ENCODE measurements around the gene MARK3. TPM values are rescaled to one million over a fixed set of nuclear protein-coding genes. Genes with fewer than 3 reads are reported as not detected.
"Not testable (repeated sequence)": the region's sequence is repeated elsewhere in the genome, so short reads cannot be mapped to it uniquely, and the experiment has no call there.

MARK3 gene
- total RNA-seq, 1 donor from 2014 or later = 84.2 TPM

DNA sequence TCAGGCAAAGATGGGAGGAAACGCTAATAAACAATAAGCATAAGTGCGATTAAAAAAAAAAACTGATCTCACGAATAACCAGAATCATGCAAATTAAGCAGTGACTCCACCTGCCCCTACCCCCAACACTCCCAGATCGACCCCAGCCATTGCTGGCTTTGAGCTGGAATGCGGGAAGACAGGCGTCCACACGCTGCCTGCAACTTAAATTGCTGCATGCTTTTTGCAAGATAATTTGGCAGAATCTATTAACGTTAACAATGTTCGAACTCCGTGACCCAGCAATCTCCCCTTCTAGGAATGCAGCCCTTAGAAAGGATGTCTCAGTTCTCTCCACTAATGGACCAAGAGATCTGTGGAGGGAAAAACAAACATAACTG is 138.3 kb downstream of the MARK3 start:
- Mint-ChIP-seq H3K36me3 (ENCODE audit: unreplicated experiment) (no peaks in the 10 kb centered on the region), H3K27me3 (ENCODE audit: unreplicated experiment) (peaks cover 4% of the 10 kb centered on the region), H3K4me3 (ENCODE audit: unreplicated experiment) (peak overlapping the region; percentile 38), H3K27ac (ENCODE audit: unreplicated experiment) (no peak overlapping the region), H3K4me1 (ENCODE audit: unreplicated experiment) (peaks cover 35% of the 10 kb centered on the region), H3K9me3 (ENCODE audit: unreplicated experiment) (no peaks in the 10 kb centered on the region)
- no peak for DNase-seq (ENCODE audit: extremely low spot score, unreplicated experiment)
- TF ChIP-seq, protein P1, sequence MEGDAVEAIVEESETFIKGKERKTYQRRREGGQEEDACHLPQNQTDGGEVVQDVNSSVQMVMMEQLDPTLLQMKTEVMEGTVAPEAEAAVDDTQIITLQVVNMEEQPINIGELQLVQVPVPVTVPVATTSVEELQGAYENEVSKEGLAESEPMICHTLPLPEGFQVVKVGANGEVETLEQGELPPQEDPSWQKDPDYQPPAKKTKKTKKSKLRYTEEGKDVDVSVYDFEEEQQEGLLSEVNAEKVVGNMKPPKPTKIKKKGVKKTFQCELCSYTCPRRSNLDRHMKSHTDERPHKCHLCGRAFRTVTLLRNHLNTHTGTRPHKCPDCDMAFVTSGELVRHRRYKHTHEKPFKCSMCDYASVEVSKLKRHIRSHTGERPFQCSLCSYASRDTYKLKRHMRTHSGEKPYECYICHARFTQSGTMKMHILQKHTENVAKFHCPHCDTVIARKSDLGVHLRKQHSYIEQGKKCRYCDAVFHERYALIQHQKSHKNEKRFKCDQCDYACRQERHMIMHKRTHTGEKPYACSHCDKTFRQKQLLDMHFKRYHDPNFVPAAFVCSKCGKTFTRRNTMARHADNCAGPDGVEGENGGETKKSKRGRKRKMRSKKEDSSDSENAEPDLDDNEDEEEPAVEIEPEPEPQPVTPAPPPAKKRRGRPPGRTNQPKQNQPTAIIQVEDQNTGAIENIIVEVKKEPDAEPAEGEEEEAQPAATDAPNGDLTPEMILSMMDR (IDR thresholded peaks at IDR 0.05) = no peak

DNA sequence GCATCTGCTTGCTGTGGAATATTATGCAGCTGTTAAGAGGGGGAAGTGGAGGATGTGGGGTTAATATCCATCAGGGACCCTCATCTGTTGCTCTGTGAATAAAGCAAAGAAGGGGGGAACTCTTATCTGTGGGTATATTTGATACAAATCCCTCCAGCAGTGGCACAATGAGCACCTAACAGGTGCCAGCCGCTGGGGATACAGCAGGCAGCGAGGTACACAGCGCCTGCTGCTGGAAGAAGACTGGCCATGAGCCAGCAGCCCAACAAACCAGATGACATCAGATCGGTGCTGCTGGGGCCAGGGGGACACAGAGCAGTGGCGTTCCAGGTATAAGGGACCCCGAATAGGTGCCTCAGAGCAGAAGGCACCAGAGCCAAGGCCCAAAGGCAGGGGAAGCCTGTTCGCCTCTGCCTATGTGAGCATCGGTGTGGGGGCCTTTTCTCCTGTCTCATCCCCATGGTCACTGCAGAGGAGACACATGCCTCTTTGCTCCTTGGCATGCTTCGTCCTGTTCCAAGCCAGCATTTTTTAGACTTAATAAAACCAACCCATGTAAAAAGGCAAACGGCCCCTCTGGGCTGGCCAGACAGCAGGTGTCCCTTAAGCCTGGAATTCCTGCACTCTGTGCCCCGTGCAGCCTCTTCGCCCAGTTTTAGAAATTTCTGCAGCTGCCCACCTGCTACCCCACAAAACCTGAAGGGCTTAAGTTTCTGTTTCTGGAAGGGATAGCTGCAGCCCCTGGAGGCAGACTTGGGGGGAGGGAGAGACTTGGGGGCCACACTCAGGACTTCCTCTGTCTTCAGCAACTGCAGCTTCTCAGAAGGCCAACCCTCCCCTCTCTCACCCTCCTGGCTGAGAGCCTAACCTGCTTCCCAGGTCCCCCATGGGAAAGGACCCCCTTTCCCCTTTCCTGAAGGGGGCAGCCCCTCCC is 139.1 kb downstream of the MARK3 start:
- no peaks in the 10 kb centered on the region for H3K9me3 Mint-ChIP-seq (ENCODE audit: unreplicated experiment)
- no peak overlapping the region for H3K27ac Mint-ChIP-seq (ENCODE audit: unreplicated experiment)
- H3K27me3 Mint-ChIP-seq (ENCODE audit: unreplicated experiment) = peaks cover 4% of the 10 kb centered on the region
- TF ChIP-seq, protein P1 (IDR thresholded peaks at IDR 0.05) = no peak
- H3K4me1 Mint-ChIP-seq (ENCODE audit: unreplicated experiment) = peaks cover 33% of the 10 kb centered on the region
- DNase-seq (ENCODE audit: extremely low spot score, unreplicated experiment) = no peak
- no peaks in the 10 kb centered on the region for H3K36me3 Mint-ChIP-seq (ENCODE audit: unreplicated experiment)
- H3K4me3 Mint-ChIP-seq (ENCODE audit: unreplicated experiment) = no peak overlapping the region

DNA sequence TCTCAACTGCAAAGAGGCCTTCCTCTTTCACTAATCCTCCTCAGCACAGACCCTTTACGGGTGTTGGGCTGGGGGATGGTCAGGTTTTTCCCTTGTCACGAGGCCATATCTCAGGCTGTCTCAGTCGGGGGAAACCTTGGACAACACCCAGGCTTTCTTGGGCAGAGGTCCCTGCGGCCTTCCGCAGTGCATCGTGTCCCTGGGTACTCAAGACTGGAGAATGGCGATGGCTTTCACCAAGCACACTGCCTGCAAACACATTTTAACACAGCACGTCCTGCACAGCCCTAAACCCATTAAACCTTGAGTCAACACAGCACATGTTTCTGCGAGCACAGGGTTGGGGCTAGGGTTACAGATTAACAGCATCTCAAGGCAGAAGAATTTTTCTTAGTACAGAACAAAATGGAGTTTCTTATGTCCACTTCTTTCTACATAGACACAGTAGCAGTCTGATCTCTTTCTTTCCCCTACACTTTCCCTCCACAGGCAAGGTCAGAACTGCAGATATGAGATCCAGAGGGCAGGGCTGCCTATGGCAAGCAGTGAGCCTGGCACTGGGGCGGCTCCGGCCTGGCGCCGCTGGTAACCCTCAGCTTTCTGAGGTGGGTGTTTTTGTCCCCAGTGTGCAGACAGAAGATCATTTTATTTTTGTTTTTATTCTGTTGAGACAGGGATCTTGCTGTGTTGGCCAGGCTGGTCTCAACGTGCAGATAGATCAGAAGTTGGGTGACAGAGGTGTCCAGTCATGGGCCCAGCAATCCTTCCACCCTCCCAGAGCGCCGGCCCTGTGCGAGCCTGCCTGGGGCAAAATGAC is 140.4 kb downstream of the MARK3 start:
- H3K4me1 Mint-ChIP-seq (ENCODE audit: unreplicated experiment) = peaks cover 34% of the 10 kb centered on the region
- not testable (repeated sequence) for H3K9me3 Mint-ChIP-seq (ENCODE audit: unreplicated experiment); DNase-seq (ENCODE audit: extremely low spot score, unreplicated experiment); H3K36me3 Mint-ChIP-seq (ENCODE audit: unreplicated experiment); H3K27me3 Mint-ChIP-seq (ENCODE audit: unreplicated experiment); H3K4me3 Mint-ChIP-seq (ENCODE audit: unreplicated experiment); H3K27ac Mint-ChIP-seq (ENCODE audit: unreplicated experiment)

DNA sequence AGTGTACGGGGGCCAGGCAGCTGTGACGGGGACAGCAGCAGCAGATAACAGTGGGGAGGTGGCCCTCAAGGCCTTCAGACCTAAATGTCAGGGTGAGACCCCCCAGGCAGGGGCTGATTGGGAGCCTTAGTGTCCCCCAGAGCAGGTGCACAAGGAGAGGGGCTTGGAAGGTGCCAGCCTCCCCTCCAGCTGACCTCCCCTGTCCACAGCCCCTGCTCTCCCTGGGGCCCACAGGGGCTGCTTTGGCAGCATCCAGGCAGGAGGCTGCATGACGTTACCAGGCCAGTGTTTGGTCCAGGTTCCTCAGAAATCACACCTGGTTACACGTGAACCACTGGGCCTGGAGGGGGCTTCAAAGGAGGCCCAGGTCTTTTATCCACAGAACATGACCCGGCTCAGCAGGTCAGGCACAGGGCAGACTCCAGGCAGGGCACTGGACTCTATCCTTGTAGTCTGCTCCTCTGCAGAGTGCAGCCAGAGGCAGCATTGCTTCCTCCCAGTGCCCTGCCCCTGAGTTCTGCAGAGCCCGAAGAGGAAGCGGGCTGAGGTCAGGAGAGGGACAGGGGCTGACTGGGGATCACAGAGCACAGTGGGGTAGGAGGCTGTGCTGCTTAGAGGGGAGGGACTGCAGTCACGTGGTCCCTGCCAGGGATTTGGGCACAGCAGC is 141.2 kb downstream of the MARK3 start:
- peaks cover 37% of the 10 kb centered on the region for H3K4me1 Mint-ChIP-seq (ENCODE audit: unreplicated experiment)
- H3K36me3 Mint-ChIP-seq (ENCODE audit: unreplicated experiment) = no peaks in the 10 kb centered on the region
- TF ChIP-seq, protein P1 (IDR thresholded peaks at IDR 0.05) = no peak
- H3K27me3 Mint-ChIP-seq (ENCODE audit: unreplicated experiment) = peaks cover 4% of the 10 kb centered on the region
- DNase-seq (ENCODE audit: extremely low spot score, unreplicated experiment) = no peak
- no peak overlapping the region for H3K4me3 Mint-ChIP-seq (ENCODE audit: unreplicated experiment)
- no peak overlapping the region for H3K27ac Mint-ChIP-seq (ENCODE audit: unreplicated experiment)
- no peaks in the 10 kb centered on the region for H3K9me3 Mint-ChIP-seq (ENCODE audit: unreplicated experiment)

DNA sequence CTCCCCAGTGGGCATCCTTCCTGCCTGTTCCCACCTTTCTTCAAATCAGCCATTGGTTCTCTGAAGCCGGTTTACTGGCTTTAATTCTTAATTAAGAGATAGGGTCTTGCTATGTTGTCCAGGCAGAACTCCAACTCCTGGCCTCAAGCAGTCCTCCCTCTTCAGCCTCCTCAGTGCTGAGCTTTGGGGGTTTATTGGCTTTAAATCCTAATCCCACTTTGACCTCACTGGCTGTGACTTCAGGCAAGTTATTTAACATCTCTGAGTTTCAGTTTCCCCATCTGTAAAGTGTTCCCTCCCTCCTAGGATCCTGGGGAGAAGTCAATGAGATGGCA is 141.7 kb downstream of the MARK3 start:
- Mint-ChIP-seq H3K4me1 (ENCODE audit: unreplicated experiment) (peaks cover 39% of the 10 kb centered on the region), H3K36me3 (ENCODE audit: unreplicated experiment) (no peaks in the 10 kb centered on the region), H3K4me3 (ENCODE audit: unreplicated experiment) (no peak overlapping the region), H3K9me3 (ENCODE audit: unreplicated experiment) (no peaks in the 10 kb centered on the region), H3K27me3 (ENCODE audit: unreplicated experiment) (peaks cover 4% of the 10 kb centered on the region), H3K27ac (ENCODE audit: unreplicated experiment) (peak overlapping the region; percentile 62)
- TF ChIP-seq, protein P1 (IDR thresholded peaks at IDR 0.05) = no peak
- DNase-seq (ENCODE audit: extremely low spot score, unreplicated experiment) = no peak

Measured in osteocyte (in vitro differentiated cells).